Breast epithelium (tissue), 3 donors: ENCODE results near the gene MSL3B.

ENCODE experiments used
- CTCF ChIP-seq, 3 donors: fragments of 450-650 bp; IDR thresholded peaks; one replicate each; pipeline ENCODE4 v1.5.1; 2016 to 2017; ENCODE audit warnings: antibody characterized with exemption in 3 of 3, mild to moderate bottlenecking in 3 of 3, moderate library complexity in 3 of 3
- POLR2A ChIP-seq: fragments of 450-650 bp; IDR thresholded peaks from one replicate; pipeline ENCODE4 v1.6.1; 2016; ENCODE audit warnings: antibody characterized with exemption, mild to moderate bottlenecking, moderate library complexity
- POLR2AphosphoS5 ChIP-seq, 3 donors: sonication (generic); formaldehyde crosslinking; IDR thresholded peaks; one replicate each; pipeline ENCODE4 v1.6.1; 2017; ENCODE audit warnings: antibody characterized with exemption in 3 of 3

- no peak for TF ChIP-seq CTCF (IDR thresholded peaks at IDR 0.05)
- TF ChIP-seq POLR2AphosphoS5 (IDR thresholded peaks at IDR 0.05) = no peak
- TF ChIP-seq POLR2A = no peak
These were observed 46.5 kb downstream of the MSL3B start for GRCh38 chr2:233821709-233822100.
